Epidermal melanocyte (primary cell): ENCODE results near the gene COX6B1.
"Not testable (repeated sequence)": the region's sequence is repeated elsewhere in the genome, so short reads cannot be mapped to it uniquely, and the experiment has no call there.

Experiments
- DNase-seq: peaks from one replicate; pipeline ENCODE4 v3.0.0; 2011; ENCODE audit warnings: low spot score; ENCODE audit not compliant: insufficient read length

The COX6B1 gene

DNA sequence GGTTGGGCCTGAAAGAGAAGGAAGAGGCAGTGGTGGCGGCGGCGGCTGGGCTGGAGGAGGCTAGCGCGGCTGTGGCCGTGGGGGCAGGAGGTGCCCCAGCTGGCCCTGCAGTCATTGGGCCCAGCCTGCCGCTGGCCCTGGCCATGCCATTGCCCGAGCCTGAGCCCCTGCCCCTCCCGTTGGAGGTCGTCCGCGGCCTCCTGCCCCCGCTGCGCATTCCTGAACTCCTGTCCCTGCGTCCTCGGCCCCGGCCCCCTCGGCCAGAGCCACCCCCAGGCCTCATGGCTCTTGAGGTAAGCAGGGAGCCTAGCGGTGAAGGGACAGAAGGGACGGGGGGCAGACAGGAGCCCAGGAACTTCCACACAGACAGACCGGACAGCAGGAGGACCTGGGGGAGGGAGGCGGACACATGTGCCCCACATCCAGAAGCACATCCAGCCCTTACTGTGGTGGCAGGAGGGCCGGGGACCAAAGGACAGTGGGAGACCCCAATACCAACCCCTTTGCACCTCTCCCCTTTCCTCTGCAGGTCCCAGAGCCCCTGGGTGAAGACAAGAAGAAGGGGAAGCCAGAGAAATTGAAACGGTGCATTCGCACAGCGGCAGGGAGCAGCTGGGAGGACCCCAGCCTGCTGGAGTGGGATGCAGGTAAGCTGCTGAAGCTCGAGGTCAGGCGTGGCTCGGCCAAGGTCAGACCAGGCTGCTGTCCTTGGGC is 14.2 kb upstream of the COX6B1 start:
- DNase-seq: no peak

DNA sequence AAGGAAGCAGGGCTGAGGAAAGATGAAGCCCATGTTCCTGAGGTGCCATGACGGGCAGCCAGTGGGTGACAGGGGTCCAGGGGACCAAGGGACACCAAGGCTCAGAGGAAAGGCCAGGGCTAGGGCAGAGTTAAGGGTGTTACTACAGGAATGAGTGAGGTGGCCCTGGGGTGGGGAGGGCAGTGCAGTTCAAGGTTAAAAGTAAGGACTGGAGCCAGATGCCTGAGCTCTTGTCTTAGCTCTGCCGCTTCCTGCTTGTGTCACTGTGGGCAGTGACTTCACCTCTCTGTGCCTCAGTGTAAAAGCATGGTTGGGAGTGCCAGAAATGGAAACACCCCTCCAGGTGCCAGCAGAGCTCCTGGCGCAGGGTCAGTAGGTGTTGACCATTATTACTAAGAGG is 11.5 kb upstream of the COX6B1 start:
- no peak for DNase-seq

DNA sequence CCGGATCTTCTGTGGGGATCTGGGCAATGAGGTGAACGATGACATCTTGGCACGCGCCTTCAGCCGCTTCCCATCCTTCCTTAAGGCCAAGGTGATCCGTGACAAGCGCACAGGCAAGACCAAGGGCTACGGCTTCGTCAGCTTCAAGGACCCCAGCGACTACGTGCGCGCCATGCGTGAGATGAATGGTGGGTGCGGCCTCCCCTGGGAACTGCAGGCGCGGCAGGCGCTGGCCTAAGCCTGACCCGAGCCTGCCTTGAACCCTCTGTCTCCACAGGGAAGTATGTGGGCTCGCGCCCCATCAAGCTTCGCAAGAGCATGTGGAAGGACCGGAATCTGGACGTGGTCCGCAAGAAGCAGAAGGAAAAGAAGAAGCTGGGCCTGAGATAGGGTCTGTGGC is 11.0 kb upstream of the COX6B1 start:
- no peak for DNase-seq

- DNase-seq: no peak
Observed at GRCh38 chr19:35639321-35639639, 8.8 kb upstream of the COX6B1 start.

- DNase-seq: no peak
Observed at GRCh38 chr19:35639863-35640262, 8.3 kb upstream of the COX6B1 start.

GRCh38 chr19:35641515-35642151 is 6.5 kb upstream of the COX6B1 start, which contains the start of gene ETV2:
TSS of gene ETV2 (plus strand) at chr19:35641745. CDS start at chr19:35642461, 716 bp downstream.
- no peak for DNase-seq

DNA sequence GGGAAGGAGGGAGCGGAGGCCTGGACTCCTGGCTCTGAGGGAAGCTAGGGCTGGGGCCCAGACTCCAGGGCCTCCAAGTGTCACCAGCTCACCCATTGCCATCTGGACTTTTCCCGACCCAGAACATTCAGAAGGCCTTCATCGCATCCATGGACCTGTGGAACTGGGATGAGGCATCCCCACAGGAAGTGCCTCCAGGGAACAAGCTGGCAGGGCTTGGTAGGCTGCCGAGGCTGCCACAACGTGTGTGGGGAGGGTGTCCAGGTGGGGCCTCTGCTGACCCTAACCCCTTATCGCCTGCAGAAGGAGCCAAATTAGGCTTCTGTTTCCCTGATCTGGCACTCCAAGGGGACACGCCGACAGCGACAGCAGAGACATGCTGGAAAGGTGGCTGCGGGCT is 5.8 kb upstream of the COX6B1 start:
- DNase-seq: no peak

GRCh38 chr19:35642798-35643254 is 5.3 kb upstream of the COX6B1 start:
- no peak for DNase-seq

- peak; percentile 88 for DNase-seq
Observed at GRCh38 chr19:35643255-35644205, 4.6 kb upstream of the COX6B1 start.

DNA sequence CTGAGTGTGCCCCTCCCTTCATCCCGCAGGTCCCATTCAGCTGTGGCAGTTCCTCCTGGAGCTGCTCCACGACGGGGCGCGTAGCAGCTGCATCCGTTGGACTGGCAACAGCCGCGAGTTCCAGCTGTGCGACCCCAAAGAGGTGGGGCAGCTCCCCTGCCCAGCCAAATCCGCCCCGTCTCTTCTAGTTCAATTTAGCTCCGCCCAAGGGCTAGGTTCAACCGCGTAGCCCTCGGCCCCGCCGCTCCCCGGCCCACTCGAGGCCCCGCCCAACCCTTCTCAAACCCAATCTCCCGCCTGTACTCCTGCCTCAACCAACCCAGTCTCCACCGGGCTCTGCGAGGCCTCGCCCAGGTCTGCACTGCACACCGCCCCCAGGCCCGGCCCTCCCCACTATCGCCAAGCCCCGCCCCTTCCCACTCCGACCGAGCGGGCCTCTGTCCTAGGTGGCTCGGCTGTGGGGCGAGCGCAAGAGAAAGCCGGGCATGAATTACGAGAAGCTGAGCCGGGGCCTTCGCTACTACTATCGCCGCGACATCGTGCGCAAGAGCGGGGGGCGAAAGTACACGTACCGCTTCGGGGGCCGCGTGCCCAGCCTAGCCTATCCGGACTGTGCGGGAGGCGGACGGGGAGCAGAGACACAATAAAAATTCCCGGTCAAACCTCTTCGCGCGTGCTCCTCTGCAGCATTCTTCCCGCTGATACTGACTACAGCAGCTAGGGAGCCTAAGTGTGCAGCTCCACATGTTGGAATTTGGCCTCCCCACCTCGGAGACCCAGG is 3.7 kb upstream of the COX6B1 start:
- DNase-seq: peak; percentile 97

DNA sequence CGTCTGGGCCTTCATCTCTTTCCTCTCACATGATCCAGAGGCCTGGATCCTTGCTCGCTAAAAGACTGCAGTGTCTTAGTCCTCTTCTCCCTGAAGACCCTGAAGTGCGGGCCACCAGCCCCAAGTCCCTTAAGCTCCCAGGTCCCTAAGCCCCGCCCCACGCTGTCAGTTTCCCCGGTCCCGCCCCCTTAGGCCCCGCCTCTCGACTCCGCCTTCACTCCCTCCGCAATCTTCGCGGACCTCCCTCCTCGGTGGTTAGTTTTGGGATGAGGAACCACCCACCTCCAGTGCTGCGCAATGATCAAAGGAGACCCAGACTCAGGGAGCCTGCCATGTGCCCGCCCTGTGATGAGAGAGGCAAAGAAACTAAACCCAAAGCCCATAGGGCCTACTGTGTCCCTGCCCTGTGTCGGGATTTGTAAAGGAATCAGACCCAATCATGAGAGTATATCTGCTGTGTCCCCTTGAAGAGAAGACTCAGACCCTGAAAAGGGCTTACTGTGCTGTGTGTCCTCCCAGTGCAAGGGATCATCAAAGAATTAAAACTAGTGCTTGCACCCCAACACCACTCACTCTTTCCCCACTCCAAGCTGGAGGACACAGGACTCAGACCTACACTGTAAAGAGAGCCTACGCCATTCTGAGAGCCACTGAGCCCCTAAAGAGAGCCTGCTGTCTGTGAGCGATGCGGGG is 3.0 kb upstream of the COX6B1 start:
- DNase-seq: peak; percentile 53

DNA sequence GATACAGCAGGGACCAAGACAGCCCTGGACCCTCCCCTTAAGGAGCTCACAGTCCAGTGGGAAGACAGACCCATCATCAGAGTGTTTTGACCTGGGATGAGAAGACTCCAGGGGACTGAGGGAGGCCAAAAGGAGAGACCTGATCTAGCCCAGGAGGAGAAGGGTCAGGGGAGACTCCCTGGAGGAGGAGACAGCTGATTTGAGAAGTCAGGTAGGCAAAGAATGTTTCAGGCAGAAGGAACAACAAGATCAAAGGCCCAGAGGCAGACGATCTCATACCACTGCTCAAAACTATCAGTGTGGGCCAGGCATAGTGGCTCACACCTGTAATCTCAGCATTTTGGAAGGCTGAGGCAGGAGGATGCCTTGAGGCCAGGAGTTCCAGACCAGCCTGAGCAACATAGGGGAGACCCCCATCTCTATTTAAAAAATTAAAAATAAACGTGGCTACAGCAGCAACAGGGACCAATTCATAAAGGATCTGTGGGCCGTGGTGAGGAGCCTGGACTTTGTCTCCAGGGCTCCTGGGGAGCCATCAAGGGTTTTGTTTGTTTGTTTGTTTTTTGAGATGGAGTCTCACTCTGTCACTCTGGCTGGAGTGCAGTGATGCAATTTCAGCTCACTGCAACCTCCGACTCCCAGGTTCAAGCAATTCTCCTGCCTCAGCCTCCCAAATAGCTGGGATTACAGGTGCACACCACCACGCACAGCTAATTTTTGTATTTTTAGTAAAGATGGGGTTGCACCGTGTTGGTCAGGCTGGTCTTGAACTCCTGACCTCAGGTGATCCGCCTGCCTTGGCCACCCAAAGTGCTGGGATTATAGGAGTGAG is 2.2 kb upstream of the COX6B1 start:
- no peak for DNase-seq

DNA sequence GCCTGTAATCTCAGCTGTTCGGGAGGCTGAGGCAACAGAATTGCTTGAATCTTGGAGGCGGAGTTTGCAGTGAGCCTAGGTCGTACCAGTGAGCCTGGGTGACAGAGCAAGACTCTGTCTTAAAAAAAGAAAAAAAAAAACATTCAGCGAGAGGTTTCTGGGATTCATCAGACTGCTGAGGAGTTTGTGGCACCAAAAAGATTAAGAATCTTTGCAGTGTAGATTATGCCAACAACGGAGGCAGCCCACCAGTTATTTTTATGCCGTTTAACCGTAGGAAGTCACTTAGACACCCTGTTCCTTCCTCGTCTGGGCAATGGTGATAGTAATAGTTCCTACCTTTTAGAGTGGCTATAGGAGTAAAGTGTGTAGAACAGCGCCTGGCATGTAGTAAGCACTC is 2.5 kb downstream of the COX6B1 start:
- no peak for DNase-seq

DNA sequence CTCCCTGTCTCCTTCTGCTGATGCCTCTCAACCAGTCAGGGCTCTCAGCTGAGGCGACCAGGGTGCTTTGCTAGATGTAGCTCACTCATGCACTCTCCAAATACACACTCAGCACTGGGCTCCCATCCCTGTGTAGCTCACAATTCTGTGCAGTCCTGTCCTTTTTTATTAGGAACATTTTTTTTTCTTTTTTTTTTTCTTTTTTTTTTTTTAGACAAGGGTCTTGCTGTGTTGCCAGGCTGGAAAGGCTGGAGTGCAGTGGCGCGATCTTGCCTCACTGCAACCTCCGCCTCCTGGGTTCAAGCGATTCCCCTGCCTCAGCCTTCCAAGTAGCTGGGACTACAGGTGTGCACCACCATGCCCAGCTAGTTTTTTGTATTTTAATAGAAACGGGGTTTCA is 6.7 kb downstream of the COX6B1 start:
- DNase-seq: not testable (repeated sequence)

- DNase-seq: no peak
Observed at GRCh38 chr19:35655600-35655999, 7.5 kb downstream of the COX6B1 start.

DNA sequence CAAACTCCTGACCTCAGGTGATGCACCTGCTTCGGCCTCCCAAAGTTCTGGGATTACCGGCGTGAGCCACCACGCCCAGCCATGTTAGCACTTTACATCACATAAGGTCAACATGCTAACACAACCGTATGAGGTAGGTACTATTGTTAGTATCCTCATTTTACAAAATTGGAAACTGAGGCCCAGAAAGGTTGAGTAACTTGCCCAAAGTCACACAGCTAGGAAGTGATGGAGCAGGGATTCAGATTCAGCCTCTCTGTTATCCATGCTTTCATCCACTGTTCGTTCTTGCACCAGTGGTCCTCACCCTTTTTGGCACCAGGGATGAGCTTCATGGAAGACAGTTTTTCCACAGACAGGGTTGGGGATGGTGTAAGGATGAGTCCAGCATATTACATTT is 8.6 kb downstream of the COX6B1 start:
- no peak for DNase-seq

DNA sequence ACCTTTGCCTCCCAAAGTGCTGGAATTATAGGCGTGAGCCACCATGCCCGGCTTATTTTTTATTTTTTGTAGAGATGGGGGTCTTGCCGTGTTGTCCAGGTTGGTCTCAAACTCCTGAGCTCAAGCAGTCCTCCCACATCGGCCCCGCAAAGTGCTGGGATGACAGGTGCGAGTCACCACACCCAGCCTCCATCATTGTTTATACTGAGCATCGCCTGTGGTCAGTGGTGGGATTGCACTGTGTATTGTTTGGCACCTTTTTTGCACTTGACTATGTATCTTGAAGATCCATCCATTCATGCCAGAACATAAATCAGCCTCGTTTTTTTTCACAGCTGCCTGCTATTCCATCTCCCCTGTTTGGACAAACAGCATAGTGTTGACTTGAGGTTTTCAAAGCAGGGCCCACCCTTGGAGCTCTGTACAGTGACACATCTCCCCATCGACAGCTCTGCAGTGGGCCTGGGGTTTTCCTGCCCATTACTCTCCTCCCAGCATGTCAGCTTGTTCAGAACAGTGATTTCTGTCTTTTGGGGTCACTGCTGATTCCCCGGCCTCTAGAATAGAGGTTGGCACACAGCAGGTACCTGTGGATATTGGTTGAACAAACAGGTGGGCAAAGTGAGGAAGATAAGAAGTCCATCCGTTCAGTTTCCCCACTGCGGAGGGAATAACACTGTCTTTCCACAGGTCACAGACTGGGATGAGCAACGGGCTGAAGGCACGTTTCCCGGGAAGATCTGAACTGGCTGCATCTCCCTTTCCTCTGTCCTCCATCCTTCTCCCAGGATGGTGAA is 10.0 kb downstream of the COX6B1 start:
- no peak for DNase-seq

GRCh38 chr19:35661995-35662340 is 13.8 kb downstream of the COX6B1 start:
- no peak for DNase-seq

DNA sequence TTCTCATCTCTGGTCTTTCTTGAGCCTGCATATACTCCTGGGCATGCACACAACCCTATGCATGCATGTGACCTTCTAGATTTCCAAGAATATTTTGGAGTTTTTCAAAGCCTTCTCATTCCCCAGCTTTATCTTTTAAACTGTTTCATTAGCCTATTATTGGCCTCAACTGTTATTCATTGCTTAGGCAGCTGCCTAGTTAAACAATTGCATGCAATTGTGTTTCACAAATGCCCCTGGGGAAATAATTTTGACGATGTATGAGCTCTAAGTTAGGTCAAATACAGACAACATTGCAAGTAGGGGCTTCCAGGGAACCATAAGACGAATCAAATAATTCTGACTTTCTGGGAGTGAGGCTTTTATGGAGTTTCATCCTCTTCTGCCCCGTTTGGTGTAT is 15.9 kb downstream of the COX6B1 start:
- DNase-seq: no peak
